Measurements from ENCODE around the gene NEDD4L. TPM values are rescaled to one million over a fixed set of nuclear protein-coding genes. Genes with fewer than 3 reads are reported as not detected.

The NEDD4L gene
- total RNA-seq, 2 experiments from 2014 or later = 11.2 to 13.7 TPM

GRCh38 chr18:58285449-58286130, 241.6 kb downstream of the NEDD4L start:
- no peak for TF ChIP-seq CTCF (IDR thresholded peaks at IDR 0.05)
- no peaks in the 10 kb centered on the region for H3K36me3 ChIP-seq (ENCODE audit: insufficient read depth, low read length)
- DNase-seq (no peak), ATAC-seq (ENCODE audit: poor library complexity) (no peak)
- no peaks in the 10 kb centered on the region for H3K4me1 ChIP-seq (ENCODE audit: insufficient read depth, low read length)
- H3K27ac ChIP-seq (ENCODE audit: low read depth in 1 of 2, low read length in 2 of 2) = no peak overlapping the region
- no peaks in the 10 kb centered on the region for H3K9me3 ChIP-seq (ENCODE audit: control insufficient read depth in 1 of 2, insufficient read depth in 1 of 2, low read length in 2 of 2)
- Mint-ChIP-seq H3K4me1 (ENCODE audit: low read depth) (no peaks in the 10 kb centered on the region), H3K27me3 (peaks cover 3% of the 10 kb centered on the region), H3K9me3 (no peaks in the 10 kb centered on the region), H3K27ac (no peak overlapping the region), H3K4me3 (no peak overlapping the region), H3K36me3 (ENCODE audit: low read depth) (no peaks in the 10 kb centered on the region)
- no peak overlapping the region for H3K4me3 ChIP-seq (ENCODE audit: low read length)
- POLR2A ChIA-PET = no interaction called here
- CTCF ChIA-PET = no interaction called here
- H3K27me3 ChIP-seq (ENCODE audit: control insufficient read depth in 1 of 2, insufficient read depth in 2 of 2, low read length in 2 of 2) = no peaks in the 10 kb centered on the region
- intact Hi-C loops (cut with DNase I, micrococcal nuclease) = no loop called here

- Histone ChIP-seq H3K27ac (ENCODE audit: low read depth in 1 of 2, low read length in 2 of 2) (no peak overlapping the region), H3K4me3 (ENCODE audit: low read length) (no peak overlapping the region), H3K9me3 (ENCODE audit: control insufficient read depth in 1 of 2, insufficient read depth in 1 of 2, low read length in 2 of 2) (no peaks in the 10 kb centered on the region), H3K27me3 (ENCODE audit: control insufficient read depth in 1 of 2, insufficient read depth in 2 of 2, low read length in 2 of 2) (no peaks in the 10 kb centered on the region), H3K36me3 (ENCODE audit: insufficient read depth, low read length) (no peaks in the 10 kb centered on the region), H3K4me1 (ENCODE audit: insufficient read depth, low read length) (no peaks in the 10 kb centered on the region)
- Mint-ChIP-seq H3K9me3 (no peaks in the 10 kb centered on the region), H3K27me3 (peaks cover 3% of the 10 kb centered on the region), H3K36me3 (ENCODE audit: low read depth) (no peaks in the 10 kb centered on the region), H3K4me1 (ENCODE audit: low read depth) (no peaks in the 10 kb centered on the region), H3K4me3 (no peak overlapping the region), H3K27ac (no peak overlapping the region)
- intact Hi-C loops (cut with DNase I, micrococcal nuclease) = no loop called here
- ChIA-PET POLR2A (no interaction called here), CTCF (interaction anchor here (0.6 kb wide), 1 partner anchor 11 kb away, joined by 3 read pairs; no protein-coding TSS in a partner anchor)
- ATAC-seq (ENCODE audit: poor library complexity) = no peak
- TF ChIP-seq CTCF (IDR thresholded peaks at IDR 0.05) = no peak
- DNase-seq = no peak
Measured at GRCh38 chr18:58286632-58287352, 242.8 kb downstream of the NEDD4L start.

DNA sequence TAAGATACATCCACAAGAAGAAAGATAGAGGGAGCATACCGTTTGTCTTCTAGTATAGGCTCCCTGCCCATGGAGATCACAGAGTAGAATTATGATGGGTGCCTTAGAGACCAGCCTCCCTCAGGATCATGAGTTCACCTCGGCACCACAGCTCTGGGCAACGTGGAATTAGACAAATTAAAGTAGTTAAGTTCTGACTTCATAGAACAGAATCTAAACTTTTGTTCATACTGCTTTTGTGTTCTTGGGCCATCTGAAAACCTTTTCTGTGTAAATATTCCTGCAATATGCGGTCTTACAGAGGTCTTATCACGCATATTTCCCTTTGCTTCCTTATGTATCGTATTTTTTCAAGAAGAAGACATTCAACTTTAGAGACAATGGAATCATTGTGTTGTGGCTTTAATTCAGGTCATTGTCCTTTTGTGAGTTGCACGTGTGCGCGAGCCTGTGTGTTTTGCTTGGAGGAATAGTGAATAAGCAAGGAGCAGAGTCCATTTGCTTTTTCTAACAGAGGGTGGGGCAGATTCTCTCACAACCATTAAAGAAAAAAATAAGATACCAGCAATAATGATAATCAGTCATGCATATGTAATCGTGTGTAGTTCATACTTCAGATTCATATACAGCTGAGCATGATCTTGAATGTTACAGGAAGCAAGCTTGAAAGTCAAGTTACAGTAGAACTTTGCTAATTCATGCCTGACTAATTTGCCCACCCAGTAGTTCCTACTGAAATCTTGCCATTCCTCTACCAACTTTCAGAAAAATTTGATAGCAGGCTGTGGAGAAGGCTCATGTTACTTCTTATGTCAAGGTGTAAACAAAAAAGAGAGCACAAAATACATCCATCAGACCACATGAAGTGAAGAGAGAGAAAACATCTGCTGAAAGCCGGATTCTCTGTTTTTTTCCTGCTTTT, 243.6 kb downstream of the NEDD4L start:
- CTCF ChIA-PET = no interaction called here
- peaks cover 3% of the 10 kb centered on the region for H3K27me3 Mint-ChIP-seq
- H3K4me3 Mint-ChIP-seq = no peak overlapping the region
- no peaks in the 10 kb centered on the region for H3K9me3 Mint-ChIP-seq
- H3K4me1 Mint-ChIP-seq (ENCODE audit: low read depth) = no peaks in the 10 kb centered on the region
- ATAC-seq (ENCODE audit: poor library complexity) (no peak), DNase-seq (no peak)
- no peaks in the 10 kb centered on the region for H3K4me1 ChIP-seq (ENCODE audit: insufficient read depth, low read length)
- H3K36me3 Mint-ChIP-seq (ENCODE audit: low read depth) = no peaks in the 10 kb centered on the region
- no peak overlapping the region for H3K27ac Mint-ChIP-seq
- H3K9me3 ChIP-seq (ENCODE audit: control insufficient read depth in 1 of 2, insufficient read depth in 1 of 2, low read length in 2 of 2) = no peaks in the 10 kb centered on the region
- no peaks in the 10 kb centered on the region for H3K36me3 ChIP-seq (ENCODE audit: insufficient read depth, low read length)
- intact Hi-C loops (cut with DNase I, micrococcal nuclease) = no loop called here
- H3K27me3 ChIP-seq (ENCODE audit: control insufficient read depth in 1 of 2, insufficient read depth in 2 of 2, low read length in 2 of 2) = no peaks in the 10 kb centered on the region
- H3K27ac ChIP-seq (ENCODE audit: low read depth in 1 of 2, low read length in 2 of 2) = no peak overlapping the region
- H3K4me3 ChIP-seq (ENCODE audit: low read length) = no peak overlapping the region
- POLR2A ChIA-PET = no interaction called here
- TF ChIP-seq CTCF (IDR thresholded peaks at IDR 0.05) = no peak

Measured in CD4-positive, alpha-beta T cell (primary cell).